ENCODE results near the gene GAS2L1.

GRCh38 chr22:29315286-29316140, 9.1 kb downstream of the GAS2L1 start, which contains the start of gene RASL10A:
- TF ChIP-seq CTCF (IDR thresholded peaks at IDR 0.05) (no peak), JUN (IDR thresholded peaks at IDR 0.05) (no peak), RFX5 (IDR thresholded peaks at IDR 0.05) (no peak), BHLHE40 (IDR thresholded peaks at IDR 0.05; ENCODE audit: low read depth, low read length) (no peak), POLR2A (IDR thresholded peaks at IDR 0.05; ENCODE audit: low read length) (no peak), REST (IDR thresholded peaks at IDR 0.05) (no peak), SMC3 (IDR thresholded peaks at IDR 0.05) (no peak), POLR2AphosphoS2 (conservative IDR thresholded peaks at IDR 0.05; ENCODE audit: low read length) (no peak), SREBF2 (IDR thresholded peaks at IDR 0.05) (no peak), HOXA7 (CRISPR knock-in tag; IDR thresholded peaks at IDR 0.05) (no peak), MYC (IDR thresholded peaks at IDR 0.05; ENCODE audit: borderline replicate concordance, low read length) (no peak)

All from A549 (cell line).